SK-N-SH (cell line): ENCODE measurements around the gene GALNT18.

ENCODE experiments used
- EP300 ChIP-seq, 2 experiments: IDR thresholded peaks; 2 replicates each; pipeline versions ENCODE4 v1.4.0 to v1.6.1; 2012; ENCODE audit warnings: borderline replicate concordance in 1 of 2, low read depth in 1 of 2, low read length in 1 of 2
- EZH2phosphoT487 ChIP-seq: fragments of 200-600 bp; sonication (generic); IDR thresholded peaks from 2 replicates; pipeline ENCODE4 v1.6.1; 2017; ENCODE audit warnings: low read depth, mixed run types, mild to moderate bottlenecking, antibody characterized with exemption, moderate library complexity, borderline replicate concordance
- JUND ChIP-seq: IDR thresholded peaks from 2 replicates; pipeline ENCODE4 v1.4.0; 2012
- RCOR1 ChIP-seq: fragments of 150-350 bp; IDR thresholded peaks from 2 replicates; pipeline ENCODE4 v1.6.1; 2017; ENCODE audit warnings: antibody characterized with exemption, low read length
- RXRA ChIP-seq: IDR thresholded peaks from 2 replicates; pipeline ENCODE4 v1.4.0; 2012; ENCODE audit warnings: low read depth, mild to moderate bottlenecking, borderline replicate concordance
- YY1 ChIP-seq: IDR thresholded peaks from 2 replicates; pipeline ENCODE4 v1.4.0; 2012; ENCODE audit warnings: low read depth, mild to moderate bottlenecking
- TF ChIP-seq, protein P1 (sequence below): fragments of 200-600 bp; sonication (generic); IDR thresholded peaks from 2 replicates; pipeline ENCODE4 v1.6.1; 2017; ENCODE audit warnings: antibody characterized with exemption, mild to moderate bottlenecking, moderate library complexity
- TF ChIP-seq, protein P2 (sequence below): IDR thresholded peaks from 2 replicates; pipeline ENCODE4 v1.4.0; 2012; ENCODE audit warnings: low read depth, borderline replicate concordance
- TF ChIP-seq, protein P3 (sequence below): IDR thresholded peaks from 2 replicates; pipeline ENCODE4 v1.4.0; 2012; ENCODE audit warnings: low read depth, borderline replicate concordance

DNA sequence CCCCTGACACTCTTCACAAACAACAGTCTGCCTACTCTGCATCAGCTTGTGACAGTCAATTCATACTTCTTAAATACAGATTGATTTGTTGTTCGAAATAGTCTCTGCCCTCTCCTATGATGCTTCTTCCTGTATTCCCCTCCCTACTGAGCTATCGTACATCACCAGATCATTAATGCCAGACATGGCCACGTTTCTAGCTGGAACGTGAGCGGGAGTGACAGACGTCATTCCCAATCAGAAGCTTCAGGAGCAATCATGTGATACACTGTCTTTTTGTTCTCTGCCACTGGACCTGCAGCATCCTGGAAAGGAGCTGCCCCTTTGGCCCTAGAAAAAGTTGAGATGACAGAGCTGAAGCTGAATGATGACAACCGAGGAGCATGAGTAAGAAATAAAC is 317.3 kb downstream of the GALNT18 start:
- TF ChIP-seq, protein P1, sequence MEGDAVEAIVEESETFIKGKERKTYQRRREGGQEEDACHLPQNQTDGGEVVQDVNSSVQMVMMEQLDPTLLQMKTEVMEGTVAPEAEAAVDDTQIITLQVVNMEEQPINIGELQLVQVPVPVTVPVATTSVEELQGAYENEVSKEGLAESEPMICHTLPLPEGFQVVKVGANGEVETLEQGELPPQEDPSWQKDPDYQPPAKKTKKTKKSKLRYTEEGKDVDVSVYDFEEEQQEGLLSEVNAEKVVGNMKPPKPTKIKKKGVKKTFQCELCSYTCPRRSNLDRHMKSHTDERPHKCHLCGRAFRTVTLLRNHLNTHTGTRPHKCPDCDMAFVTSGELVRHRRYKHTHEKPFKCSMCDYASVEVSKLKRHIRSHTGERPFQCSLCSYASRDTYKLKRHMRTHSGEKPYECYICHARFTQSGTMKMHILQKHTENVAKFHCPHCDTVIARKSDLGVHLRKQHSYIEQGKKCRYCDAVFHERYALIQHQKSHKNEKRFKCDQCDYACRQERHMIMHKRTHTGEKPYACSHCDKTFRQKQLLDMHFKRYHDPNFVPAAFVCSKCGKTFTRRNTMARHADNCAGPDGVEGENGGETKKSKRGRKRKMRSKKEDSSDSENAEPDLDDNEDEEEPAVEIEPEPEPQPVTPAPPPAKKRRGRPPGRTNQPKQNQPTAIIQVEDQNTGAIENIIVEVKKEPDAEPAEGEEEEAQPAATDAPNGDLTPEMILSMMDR = no peak
- no peak for TF ChIP-seq RXRA
- TF ChIP-seq EP300 (IDR thresholded peaks at IDR 0.05; ENCODE audit: borderline replicate concordance in 1 of 2, low read depth in 1 of 2, low read length in 1 of 2) = no peak
- TF ChIP-seq YY1 = no peak
- TF ChIP-seq RCOR1 = no peak
- no peak for TF ChIP-seq EZH2phosphoT487
- TF ChIP-seq, protein P2, sequence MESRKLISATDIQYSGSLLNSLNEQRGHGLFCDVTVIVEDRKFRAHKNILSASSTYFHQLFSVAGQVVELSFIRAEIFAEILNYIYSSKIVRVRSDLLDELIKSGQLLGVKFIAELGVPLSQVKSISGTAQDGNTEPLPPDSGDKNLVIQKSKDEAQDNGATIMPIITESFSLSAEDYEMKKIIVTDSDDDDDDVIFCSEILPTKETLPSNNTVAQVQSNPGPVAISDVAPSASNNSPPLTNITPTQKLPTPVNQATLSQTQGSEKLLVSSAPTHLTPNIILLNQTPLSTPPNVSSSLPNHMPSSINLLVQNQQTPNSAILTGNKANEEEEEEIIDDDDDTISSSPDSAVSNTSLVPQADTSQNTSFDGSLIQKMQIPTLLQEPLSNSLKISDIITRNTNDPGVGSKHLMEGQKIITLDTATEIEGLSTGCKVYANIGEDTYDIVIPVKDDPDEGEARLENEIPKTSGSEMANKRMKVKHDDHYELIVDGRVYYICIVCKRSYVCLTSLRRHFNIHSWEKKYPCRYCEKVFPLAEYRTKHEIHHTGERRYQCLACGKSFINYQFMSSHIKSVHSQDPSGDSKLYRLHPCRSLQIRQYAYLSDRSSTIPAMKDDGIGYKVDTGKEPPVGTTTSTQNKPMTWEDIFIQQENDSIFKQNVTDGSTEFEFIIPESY = no peak
- no peak for TF ChIP-seq JUND
- TF ChIP-seq, protein P3, sequence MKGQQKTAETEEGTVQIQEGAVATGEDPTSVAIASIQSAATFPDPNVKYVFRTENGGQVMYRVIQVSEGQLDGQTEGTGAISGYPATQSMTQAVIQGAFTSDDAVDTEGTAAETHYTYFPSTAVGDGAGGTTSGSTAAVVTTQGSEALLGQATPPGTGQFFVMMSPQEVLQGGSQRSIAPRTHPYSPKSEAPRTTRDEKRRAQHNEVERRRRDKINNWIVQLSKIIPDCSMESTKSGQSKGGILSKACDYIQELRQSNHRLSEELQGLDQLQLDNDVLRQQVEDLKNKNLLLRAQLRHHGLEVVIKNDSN = no peak
